Omental fat pad (tissue), 4 donors: ENCODE results near the gene NOS3. TPM values are rescaled to one million over a fixed set of nuclear protein-coding genes. Genes with fewer than 3 reads are reported as not detected.

Source experiments
- ATAC-seq: fragments of 150-250 bp; one replicate; pipeline ENCODE4 v1.9.1; 2016; ENCODE audit warnings: mild to moderate bottlenecking, moderate library complexity; ENCODE audit not compliant: low FRiP score
- DNase-seq: peaks from one replicate; pipeline ENCODE4 v3.0.0-alpha.2; 2019; ENCODE audit warnings: low spot score
- total RNA-seq, 4 donors: library from RNA; depleted of rRNA; stranded (reverse); fragments of >200 nt; gene quantifications; one replicate each; pipeline ENCODE4 v1.1.0, GENCODE V29; 2016
- TF ChIP-seq, protein P1 (sequence below), 3 donors: fragments of 450-650 bp; IDR thresholded peaks; one replicate each; pipeline ENCODE4 v1.5.1; 2016 to 2017; ENCODE audit warnings: antibody characterized with exemption in 3 of 3, mild to moderate bottlenecking in 3 of 3, moderate library complexity in 2 of 3

The NOS3 gene
- 10 to 100 TPM; 11.2 to 75.3 (median 25.2) TPM for total RNA-seq

- TF ChIP-seq, protein P1, sequence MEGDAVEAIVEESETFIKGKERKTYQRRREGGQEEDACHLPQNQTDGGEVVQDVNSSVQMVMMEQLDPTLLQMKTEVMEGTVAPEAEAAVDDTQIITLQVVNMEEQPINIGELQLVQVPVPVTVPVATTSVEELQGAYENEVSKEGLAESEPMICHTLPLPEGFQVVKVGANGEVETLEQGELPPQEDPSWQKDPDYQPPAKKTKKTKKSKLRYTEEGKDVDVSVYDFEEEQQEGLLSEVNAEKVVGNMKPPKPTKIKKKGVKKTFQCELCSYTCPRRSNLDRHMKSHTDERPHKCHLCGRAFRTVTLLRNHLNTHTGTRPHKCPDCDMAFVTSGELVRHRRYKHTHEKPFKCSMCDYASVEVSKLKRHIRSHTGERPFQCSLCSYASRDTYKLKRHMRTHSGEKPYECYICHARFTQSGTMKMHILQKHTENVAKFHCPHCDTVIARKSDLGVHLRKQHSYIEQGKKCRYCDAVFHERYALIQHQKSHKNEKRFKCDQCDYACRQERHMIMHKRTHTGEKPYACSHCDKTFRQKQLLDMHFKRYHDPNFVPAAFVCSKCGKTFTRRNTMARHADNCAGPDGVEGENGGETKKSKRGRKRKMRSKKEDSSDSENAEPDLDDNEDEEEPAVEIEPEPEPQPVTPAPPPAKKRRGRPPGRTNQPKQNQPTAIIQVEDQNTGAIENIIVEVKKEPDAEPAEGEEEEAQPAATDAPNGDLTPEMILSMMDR (IDR thresholded peaks at IDR 0.05) = no peak
- no peak for DNase-seq
- ATAC-seq = no peak
Observed at GRCh38 chr7:150990416-150991186, at the start of gene NOS3. NOS3 (plus strand) TSS chr7:150991017; CDS start chr7:150993804, 2,787 bp downstream.

- DNase-seq (peak; percentile 9), ATAC-seq (no peak)
- TF ChIP-seq, protein P1 (IDR thresholded peaks at IDR 0.05) = no peak
Observed at GRCh38 chr7:150941351-150942000, 49.3 kb upstream of the NOS3 start.

- peak; percentile 17 for DNase-seq
- no peak for ATAC-seq
- TF ChIP-seq, protein P1 (IDR thresholded peaks at IDR 0.05) = no peak
Observed at GRCh38 chr7:150942001-150942590, 48.7 kb upstream of the NOS3 start.

- TF ChIP-seq, protein P1 (IDR thresholded peaks at IDR 0.05) = no peak
- DNase-seq (peak; percentile 21), ATAC-seq (no peak)
Observed at GRCh38 chr7:150942591-150943452, 48.0 kb upstream of the NOS3 start.

DNA sequence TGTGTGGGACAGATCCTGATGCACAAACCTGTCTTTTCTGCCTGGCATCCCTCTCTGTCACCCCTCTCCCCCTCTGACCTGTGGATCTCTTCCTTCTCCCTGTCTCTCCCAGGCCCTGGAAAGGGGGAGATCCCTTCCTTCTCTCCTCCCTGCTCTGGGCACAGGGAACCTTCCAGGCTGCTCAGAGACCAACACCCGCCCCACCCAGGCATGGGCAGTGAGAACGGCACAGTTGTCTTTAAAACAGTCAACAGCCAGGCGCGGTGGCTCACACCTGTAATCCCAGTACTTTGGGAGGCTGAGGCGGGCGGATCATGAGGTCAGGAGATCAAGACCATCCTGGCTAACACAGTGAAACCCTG is 47.4 kb upstream of the NOS3 start:
- DNase-seq (no peak), ATAC-seq (no peak)
- TF ChIP-seq, protein P1 (IDR thresholded peaks at IDR 0.05) = no peak

DNA sequence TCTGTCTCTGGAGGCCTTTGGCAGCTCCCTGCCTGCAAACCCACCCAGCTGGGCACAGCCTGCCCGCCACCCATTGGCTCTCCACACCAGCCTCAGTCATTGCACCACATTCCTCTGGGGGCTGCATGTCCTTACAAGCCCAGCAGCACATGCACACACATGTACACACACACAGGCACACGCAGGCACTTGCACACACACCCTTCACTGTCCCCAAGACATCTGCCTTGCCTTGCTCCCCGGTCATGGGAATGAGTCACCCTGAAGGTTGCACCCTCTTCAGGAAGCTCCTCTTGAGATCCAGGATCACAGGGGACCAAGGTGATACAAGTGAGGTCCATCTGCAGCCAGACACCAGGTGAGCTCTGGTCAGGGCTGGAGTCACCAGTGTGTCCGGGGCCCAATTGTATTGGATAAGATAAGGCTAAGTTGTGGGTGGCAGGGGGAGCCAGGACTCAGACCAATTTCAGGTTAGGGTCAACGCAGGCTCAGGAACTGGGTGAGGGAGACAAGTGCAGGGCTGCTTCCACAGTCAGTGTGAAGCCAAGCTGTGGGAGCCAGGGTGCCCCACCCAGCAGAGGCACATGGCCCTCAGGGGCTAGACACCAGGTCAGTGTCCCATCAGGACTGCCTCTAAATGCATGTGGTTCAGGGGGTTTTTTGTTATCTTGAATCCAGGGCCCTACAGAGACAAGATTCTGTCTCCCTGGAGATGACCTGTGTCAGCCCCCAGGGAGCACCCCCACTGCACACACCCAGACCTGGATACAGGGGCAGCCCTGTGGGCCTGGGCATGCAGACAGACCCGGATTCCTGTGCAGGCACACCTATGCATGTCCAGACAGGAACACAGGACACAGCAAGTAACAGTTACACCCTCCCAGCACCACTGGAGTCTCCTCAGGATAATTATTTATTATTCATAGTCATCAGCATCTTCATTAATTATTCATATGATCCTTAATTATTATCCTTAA is 46.5 kb upstream of the NOS3 start:
- no peak for ATAC-seq
- TF ChIP-seq, protein P1 (IDR thresholded peaks at IDR 0.05) = no peak
- DNase-seq = peak; percentile 13
